Kidney glomerular epithelial cell (primary cell): ENCODE data around the gene CH25H.
"Not testable (repeated sequence)": the region's sequence is repeated elsewhere in the genome, so short reads cannot be mapped to it uniquely, and the experiment has no call there.

ENCODE experiments used
- DNase-seq: peaks from one replicate; lab custom pipeline; 2025; lab: John Stamatoyannopoulos, UW

CH25H gene, protein sequence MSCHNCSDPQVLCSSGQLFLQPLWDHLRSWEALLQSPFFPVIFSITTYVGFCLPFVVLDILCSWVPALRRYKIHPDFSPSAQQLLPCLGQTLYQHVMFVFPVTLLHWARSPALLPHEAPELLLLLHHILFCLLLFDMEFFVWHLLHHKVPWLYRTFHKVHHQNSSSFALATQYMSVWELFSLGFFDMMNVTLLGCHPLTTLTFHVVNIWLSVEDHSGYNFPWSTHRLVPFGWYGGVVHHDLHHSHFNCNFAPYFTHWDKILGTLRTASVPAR

GRCh38 chr10:89207181-89207800, at the start of gene CH25H:
Gene CH25H, minus strand, starts transcription at chr10:89207317. Its CDS starts 25 bp downstream, at chr10:89207292.
- peak; percentile 38 for DNase-seq

DNA sequence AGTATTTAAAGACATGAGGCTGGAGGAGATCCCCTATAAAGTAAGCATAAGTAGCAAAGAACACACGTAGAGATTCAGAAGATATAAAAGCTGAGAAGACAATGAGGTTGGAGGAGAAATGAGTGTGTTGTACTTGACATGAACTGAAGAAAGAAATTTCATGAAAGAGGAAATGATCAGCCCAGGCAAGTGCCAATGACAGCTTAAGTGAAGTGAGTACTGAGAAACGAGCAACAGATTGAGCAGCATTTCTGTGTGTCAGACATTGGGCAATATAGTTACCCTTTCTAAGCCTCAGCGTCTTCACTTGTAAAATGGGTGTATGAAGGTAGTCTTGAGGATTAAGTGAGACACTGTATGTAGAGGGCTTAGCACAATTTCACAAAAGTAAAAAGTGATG, 49.2 kb upstream of the CH25H start:
- no peak for DNase-seq

- DNase-seq, result no peak
Measured at GRCh38 chr10:89255793-89256192, 48.7 kb upstream of the CH25H start.

GRCh38 chr10:89255091-89255579, 48.0 kb upstream of the CH25H start:
- not testable (repeated sequence) for DNase-seq

DNA sequence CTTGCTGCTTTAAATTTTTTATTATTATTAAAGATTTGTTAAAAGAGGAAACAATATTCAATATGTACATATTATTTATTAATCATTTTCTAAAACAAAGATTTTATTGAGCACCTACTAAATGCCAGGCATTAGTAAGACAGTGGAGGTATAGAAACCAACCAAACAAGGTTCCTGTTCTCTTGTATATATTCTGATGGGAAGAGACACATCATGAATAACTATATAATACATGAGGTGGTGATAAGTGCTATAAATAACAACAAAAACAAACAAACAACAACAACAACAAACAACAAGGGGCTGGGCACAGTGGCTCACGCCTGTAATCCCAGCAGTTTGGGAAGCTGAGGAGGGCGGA, 45.1 kb upstream of the CH25H start:
- DNase-seq, result no peak

DNA sequence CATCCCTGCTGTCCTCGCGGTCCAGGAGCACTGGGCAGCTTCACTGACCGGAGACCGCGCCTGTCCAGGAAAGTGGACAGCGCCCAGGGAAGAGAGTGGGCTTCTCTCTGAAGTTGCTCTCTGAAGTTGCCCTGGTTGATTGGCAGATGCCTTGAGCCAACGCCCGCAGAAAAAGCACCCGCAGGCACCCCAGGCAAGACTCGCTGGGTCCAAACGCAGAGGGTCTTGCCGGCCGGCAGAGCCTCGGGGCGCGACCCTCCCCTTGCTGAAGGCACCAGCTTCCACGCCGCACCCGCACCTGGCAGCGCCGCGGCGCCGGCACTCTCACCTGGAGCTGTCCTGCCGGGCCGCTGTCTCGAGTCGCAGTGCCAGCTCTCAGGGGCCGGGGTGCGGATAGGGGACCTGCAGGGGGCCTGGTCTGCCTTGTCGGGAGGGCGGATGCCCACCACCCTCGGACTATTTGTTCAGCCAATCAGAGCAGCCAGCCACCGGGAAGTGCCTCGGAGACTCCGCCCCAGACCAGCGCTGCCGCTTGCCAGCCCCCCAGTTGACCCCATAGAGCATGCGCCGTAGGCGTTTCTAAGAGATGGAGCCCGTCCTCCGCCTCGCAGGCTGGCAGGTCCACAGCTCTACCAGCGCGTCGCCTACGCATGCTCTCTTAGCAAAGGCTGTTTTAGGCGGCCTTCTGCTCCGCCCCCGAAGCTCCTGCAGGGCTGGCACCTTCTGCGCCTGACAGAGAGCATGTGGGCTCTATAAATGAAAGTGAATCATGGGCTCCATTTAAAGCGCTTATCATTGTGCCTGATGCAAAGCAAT, 44.5 kb upstream of the CH25H start, which contains the start of gene LIPA:
Gene LIPA (minus strand): TSS at position 367 of the 816 bp plus-strand sequence. CDS start 4,127 bp downstream, outside the sequence.
- DNase-seq, result peak; percentile 95

- DNase-seq, result no peak
Measured at GRCh38 chr10:89250865-89251408, 43.8 kb upstream of the CH25H start.

DNA sequence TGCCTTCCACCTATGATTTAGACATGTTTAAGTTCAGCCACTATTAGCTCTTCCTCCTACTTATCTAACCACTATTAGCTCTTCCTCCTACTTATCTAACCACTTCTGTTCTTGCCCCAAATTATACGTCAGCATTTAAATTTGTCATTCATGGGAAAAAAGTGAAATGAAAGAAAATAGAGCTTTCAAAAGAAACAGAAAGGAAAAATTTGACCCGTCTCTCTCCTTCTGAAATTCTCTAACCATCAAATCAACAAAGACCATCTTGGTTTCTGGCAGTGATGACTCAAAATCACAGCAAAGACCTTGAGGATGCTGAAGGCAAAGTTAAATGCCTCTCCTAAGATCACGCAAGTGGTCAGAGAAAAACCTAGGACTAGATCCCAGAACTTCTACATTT, 41.9 kb upstream of the CH25H start:
- DNase-seq, result no peak

DNA sequence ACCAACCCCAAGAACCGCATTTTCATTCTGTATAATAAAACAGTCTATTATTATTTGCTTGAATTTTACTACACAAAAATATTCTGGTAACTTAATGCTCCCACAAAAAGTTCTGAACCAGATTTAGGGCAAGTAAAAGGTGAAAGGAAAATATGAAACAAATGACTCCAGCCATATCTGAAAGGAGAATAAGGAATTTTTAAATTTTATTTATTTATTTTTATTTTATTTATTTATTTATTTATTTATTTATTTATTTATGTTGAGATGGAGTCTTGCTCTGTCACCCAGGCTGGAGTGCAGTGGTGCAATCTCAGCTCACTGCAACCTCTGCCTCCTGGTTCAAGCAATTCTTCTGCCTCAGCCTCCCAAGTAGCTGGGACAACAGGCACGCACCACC, 40.5 kb upstream of the CH25H start:
- DNase-seq, result not testable (repeated sequence)

DNA sequence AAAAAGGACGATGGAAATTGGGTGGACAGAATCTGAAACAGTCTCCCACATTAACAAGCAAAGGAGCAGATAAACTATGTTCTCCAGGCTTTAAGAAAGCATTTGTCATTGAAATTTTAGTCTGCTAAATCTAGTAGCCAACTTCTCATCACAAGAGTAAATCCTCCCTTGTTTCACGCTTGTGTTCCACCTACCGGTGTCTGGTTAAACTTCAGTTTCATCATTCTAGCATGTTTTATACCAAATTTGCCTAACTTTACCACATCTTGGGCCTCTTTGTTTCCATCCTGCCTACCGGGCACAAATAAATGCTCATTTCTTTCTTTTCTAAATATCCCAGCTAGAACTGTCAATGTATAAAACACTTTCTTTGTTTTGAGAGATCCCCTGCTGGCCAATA, 38.7 kb upstream of the CH25H start:
- DNase-seq, result no peak

GRCh38 chr10:89242840-89243568, 35.9 kb upstream of the CH25H start:
- no peak for DNase-seq

DNA sequence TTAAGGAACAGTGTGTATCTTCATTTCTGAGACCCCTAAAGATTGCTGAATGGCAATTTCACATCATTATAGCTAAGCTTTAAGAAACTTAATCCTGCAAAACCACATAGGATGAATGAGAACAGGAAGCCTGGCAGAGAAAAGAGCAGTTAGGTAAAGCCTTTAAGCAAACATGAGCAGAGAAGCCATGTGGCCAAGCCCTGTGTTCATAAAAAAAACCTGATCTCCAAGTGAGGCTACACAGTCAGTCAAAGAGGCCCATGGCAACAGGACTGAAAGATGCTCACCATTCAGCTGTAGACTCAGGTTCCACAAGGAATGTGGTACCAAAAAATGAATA, 35.2 kb upstream of the CH25H start:
- DNase-seq, result no peak

DNA sequence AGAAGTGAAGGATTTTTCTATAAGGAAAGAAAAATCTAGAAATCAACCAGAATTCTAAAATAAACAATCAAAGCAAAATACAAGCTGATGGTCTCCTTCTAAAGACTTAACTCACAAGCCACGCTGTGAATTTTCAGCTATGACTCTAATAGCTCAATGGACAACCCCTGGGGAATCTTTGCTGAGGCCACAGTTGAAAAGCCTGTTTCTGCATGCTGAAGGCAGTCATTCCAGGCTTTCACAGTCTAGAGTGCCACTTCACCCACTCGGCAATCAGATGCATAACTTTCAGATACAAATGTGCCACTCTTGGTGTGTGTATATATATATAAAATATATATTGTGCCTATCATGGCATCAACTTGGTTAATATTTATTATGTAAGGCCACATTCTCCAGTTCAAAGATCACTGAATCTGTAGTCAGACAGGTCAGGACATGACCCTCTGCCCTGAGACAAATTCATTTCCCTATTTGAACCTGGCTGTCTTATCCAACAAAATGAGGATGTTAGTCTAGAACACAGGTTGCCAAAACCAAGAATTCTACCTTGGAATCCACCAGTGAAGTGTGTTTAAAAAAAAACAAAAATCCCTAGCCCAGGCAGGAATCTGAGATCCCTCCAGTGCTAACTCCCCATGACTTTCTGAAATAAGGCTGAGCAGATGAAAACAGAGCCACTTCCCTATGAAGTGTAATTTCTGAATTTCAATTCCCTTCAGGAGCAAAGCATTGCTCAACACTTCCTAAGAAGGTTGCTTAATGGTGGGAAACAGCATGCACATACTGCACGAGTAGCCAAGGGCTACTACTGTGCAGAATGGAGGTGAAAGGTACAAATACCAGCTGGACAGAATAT, 34.6 kb upstream of the CH25H start:
- no peak for DNase-seq

DNA sequence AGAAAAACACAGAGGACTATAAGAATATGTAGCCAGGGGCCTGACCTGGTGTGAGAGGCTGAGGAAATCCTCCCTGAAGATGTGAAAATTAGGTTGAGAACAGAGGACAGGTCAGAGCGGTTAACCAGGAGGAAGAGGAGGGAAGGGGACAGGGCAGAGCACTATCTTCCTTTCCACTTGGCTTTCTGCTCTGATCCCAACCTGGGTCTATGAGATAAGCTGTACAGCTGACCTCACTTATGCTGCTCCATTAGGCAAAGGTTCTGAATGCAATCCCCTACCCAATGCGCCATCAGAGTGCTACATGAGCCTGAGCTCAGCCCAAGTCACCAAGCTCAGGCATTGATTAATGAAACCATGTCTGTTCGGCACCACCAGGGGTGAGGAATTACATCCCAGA, 33.9 kb upstream of the CH25H start:
- DNase-seq, result no peak

GRCh38 chr10:89240519-89240918, 33.4 kb upstream of the CH25H start:
- DNase-seq, result no peak

DNA sequence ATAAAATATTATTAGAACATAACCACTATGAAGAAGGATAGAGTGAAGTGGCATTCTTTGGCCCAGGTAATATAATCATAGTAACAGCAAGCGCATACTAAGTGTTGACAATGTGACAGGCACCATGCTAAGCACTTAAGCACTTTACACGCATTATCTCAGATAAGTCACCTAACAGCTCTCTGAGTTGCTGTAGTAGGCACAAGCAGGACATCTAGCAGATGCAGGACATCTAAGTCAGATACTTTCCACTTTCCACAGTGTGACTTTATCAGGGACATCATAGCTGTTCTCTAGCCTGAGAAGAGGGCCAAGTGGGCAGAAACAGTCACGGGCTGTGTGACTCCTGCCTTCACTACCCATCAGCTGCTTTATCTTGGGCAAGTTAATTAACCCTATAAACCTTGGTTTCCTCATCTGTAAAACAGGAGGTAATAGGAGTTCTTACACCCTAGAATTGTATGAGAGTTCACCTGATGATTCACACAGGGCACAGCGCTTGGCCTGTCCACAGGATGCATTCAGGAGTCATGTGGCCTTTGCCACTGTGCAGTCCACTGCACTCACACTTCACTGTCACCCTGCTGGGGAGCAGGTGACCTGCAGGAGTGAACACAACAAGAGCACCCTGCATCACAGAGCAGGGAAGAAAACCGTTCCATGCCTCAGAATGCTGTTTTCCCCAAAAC, 32.0 kb upstream of the CH25H start:
- no peak for DNase-seq

DNA sequence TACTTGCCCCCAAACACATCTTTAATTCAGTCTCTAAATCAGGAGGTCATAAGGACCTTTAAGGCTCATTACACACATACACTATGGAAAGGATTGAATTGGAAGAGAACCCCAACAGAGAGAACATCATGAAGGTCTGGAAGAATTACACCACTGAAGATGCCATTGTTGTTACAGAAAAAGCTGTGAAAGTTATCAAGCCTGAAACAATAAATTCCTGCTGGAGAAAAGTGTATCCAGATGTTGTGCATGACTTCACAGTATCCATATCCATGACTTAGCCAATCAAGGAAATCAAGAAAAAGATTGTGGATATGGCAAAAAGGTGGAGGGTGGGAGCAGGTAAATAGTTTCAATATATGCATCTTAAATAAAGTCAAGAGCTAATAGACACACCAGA, 30.7 kb upstream of the CH25H start:
- no peak for DNase-seq

DNA sequence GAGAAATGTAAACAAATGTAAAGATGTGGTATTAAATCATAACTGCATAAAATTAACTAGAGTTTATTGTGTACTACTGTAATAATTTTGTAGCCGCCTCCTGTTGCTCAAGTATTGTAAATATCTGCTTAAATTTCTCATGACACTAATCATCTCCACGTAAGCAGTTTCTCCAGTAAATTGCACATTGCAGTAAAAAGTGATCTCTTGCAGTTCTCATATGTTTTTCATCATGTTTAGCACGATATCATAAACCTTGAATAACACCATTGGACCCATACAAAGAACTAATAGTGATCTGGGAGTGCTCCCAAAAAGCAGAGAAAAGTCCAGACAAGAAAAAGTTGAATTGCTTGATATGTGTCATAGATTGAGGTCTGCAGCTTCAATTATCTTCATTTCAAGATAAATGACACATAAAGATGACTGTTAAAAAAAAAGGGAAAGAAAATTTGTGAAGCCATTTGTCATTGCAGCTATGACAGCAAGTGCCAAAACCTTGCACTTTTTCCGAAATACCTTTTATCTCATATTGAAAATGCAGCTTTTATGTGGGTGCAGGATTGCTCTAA, 29.2 kb upstream of the CH25H start:
- no peak for DNase-seq

DNA sequence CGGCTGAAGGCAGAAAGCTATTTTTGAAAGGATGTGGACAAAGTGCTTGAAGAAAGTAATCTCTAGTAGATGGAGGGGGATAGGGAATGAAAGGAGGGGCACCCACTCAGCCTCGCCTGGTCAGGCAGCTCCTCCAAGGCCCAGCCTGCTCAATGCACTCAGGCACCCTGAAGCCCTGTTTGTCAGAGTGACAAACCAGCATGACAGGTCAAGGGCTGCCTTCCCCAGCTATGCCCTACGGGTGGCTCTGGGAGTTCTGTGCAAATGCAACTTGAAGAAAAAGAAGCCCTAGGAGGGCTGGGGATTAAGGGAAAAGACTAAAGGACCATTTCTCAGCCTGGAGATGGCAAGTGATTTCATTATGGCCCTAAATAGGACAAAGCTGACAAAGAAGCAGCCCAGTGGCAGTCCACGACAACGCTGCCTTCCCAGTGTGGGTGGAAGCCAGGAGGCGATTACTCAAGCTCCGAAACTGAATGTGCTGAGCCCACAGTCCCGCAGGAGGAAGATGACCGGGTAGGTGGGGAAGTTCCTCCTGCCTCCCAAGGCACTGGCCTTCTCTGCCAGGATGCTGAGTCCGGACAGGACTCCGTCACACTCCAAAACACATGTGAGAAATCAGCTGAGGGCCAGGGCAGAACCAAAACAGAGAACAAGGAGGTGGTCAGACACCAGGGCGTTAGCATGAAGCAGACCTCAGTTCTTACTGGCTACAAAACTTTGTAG, 28.1 kb upstream of the CH25H start:
- DNase-seq, result no peak
